ENCODE measurements around the gene OGFOD1. TPM values are rescaled to one million over a fixed set of nuclear protein-coding genes. Genes with fewer than 3 reads are reported as not detected.
A peak's percentile ranks its signal among the peaks of the same experiment; 100 is the strongest.

Gene OGFOD1
- total RNA-seq, 1 experiment from 2014 or later = 68.5 TPM

DNA sequence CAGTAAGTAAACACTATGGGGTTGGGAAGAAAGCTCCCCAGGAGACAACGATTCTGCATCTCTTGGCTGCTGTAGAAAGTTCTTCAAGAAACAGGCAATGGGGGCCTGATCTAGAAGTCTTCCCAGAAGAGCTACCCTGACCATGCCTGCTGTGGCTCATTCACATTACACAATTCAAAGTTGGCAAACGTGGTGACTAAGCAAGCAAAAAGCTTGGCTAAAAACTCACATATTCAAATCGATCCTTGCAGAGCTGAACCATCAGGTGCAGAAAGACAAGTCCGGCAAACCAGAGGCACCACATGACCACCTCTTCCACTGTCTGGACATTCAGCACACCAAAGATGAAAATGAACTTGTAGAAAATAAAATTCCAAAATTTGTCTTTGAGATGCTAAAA, 42.2 kb upstream of the OGFOD1 start:
- TF ChIP-seq, protein P1, sequence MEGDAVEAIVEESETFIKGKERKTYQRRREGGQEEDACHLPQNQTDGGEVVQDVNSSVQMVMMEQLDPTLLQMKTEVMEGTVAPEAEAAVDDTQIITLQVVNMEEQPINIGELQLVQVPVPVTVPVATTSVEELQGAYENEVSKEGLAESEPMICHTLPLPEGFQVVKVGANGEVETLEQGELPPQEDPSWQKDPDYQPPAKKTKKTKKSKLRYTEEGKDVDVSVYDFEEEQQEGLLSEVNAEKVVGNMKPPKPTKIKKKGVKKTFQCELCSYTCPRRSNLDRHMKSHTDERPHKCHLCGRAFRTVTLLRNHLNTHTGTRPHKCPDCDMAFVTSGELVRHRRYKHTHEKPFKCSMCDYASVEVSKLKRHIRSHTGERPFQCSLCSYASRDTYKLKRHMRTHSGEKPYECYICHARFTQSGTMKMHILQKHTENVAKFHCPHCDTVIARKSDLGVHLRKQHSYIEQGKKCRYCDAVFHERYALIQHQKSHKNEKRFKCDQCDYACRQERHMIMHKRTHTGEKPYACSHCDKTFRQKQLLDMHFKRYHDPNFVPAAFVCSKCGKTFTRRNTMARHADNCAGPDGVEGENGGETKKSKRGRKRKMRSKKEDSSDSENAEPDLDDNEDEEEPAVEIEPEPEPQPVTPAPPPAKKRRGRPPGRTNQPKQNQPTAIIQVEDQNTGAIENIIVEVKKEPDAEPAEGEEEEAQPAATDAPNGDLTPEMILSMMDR (IDR thresholded peaks at IDR 0.05; ENCODE audit: unreplicated experiment) = no peak
- H3K27ac Mint-ChIP-seq (ENCODE audit: low read depth, unreplicated experiment) = no peak overlapping the region
- intact Hi-C loops (cut with micrococcal nuclease) = no loop called here
- H3K4me3 Mint-ChIP-seq (ENCODE audit: unreplicated experiment) = no peak overlapping the region
- BruUV-seq (replicated peaks) = no TSS peak
- ChIA-PET CTCF (interaction anchor here (0.9 to 1.1 kb wide), 2 partner anchors 53 to 293 kb away, joined by 3 to 4 read pairs; no protein-coding TSS in a partner anchor), POLR2A (interaction anchor here (1.0 to 2.1 kb wide), 7 partner anchors 12 to 42 kb away, joined by 3 to 13 read pairs (median 5); partner anchors contain the start of genes NUDT21 and OGFOD1)
- DNase-seq (ENCODE audit: unreplicated experiment) = peak; percentile 83
- peaks cover 59% of the 10 kb centered on the region for H3K36me3 Mint-ChIP-seq (ENCODE audit: insufficient read depth, unreplicated experiment)
- H3K27me3 Mint-ChIP-seq (ENCODE audit: insufficient read depth, unreplicated experiment) = no peaks in the 10 kb centered on the region
- H3K4me1 Mint-ChIP-seq (ENCODE audit: insufficient read depth, unreplicated experiment) = peaks cover 20% of the 10 kb centered on the region
- no peaks in the 10 kb centered on the region for H3K9me3 Mint-ChIP-seq (ENCODE audit: unreplicated experiment)

DNA sequence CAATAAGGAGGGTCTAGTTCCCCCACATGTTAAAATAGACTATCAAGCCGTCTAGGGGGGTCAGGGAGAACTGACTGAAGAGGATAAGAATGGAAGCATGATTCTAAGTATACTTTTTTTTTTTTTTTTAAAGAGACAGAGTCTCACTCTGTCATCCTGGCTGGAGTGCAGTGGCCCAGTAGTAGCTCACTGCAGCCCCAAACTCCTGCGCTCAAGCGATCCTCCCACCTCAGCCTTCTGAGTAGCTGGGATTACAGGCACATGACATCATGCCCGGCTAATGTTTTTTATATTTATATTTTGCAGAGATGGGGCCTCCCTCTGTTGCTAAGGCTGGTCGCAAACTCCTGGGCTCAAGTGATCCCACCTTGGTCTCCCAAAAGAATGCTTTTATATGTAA, 40.2 kb upstream of the OGFOD1 start:
- BruUV-seq (replicated peaks) = no TSS peak
- TF ChIP-seq, protein P1 (IDR thresholded peaks at IDR 0.05; ENCODE audit: unreplicated experiment) = no peak
- CTCF ChIA-PET = interaction anchor here (1.4 kb wide), 1 partner anchor 33 kb away, joined by 3 read pairs; no protein-coding TSS in a partner anchor

DNA sequence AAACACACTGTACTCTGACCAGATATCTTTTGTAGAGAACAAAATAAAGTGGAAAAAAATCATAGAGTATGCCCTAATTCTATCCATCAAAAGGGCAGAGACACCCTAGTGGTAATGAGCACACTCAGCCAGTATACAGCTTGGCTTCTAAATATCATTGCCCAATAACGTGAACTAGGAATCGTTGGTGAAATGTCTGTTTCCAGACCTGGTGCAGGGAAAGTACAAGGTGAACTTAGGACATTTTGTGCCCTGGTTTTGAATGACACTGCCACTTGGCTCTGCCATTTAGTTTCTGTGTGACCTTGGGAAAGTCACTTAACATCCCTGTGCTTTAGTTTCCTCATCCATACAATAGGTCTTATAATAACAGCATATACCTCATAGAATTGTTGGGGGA, 39.7 kb upstream of the OGFOD1 start:
- TF ChIP-seq, protein P1 (IDR thresholded peaks at IDR 0.05; ENCODE audit: unreplicated experiment) = no peak
- H3K27ac Mint-ChIP-seq (ENCODE audit: low read depth, unreplicated experiment) = no peak overlapping the region
- intact Hi-C loops (cut with micrococcal nuclease) = no loop called here
- no peak for DNase-seq (ENCODE audit: unreplicated experiment)
- no peaks in the 10 kb centered on the region for H3K27me3 Mint-ChIP-seq (ENCODE audit: insufficient read depth, unreplicated experiment)
- H3K9me3 Mint-ChIP-seq (ENCODE audit: unreplicated experiment) = no peaks in the 10 kb centered on the region
- peaks cover 34% of the 10 kb centered on the region for H3K36me3 Mint-ChIP-seq (ENCODE audit: insufficient read depth, unreplicated experiment)
- ChIA-PET POLR2A (interaction anchor here (0.6 to 1.3 kb wide), 4 partner anchors 12 to 290 kb away, joined by 3 read pairs; partner anchors contain the start of gene MT1E), CTCF (interaction anchor here (1.4 kb wide), 1 partner anchor 33 kb away, joined by 3 read pairs; no protein-coding TSS in a partner anchor)
- BruUV-seq (replicated peaks) = TSS peak; percentile 5
- H3K4me3 Mint-ChIP-seq (ENCODE audit: unreplicated experiment) = no peak overlapping the region
- H3K4me1 Mint-ChIP-seq (ENCODE audit: insufficient read depth, unreplicated experiment) = peaks cover 20% of the 10 kb centered on the region

More for the DNA sequence above, 40.2 kb upstream of the OGFOD1 start:
- intact Hi-C loops (cut with micrococcal nuclease) = no loop called here
- Mint-ChIP-seq H3K9me3 (ENCODE audit: unreplicated experiment) (no peaks in the 10 kb centered on the region), H3K4me1 (ENCODE audit: insufficient read depth, unreplicated experiment) (peaks cover 20% of the 10 kb centered on the region), H3K27ac (ENCODE audit: low read depth, unreplicated experiment) (no peak overlapping the region), H3K36me3 (ENCODE audit: insufficient read depth, unreplicated experiment) (peaks cover 39% of the 10 kb centered on the region), H3K4me3 (ENCODE audit: unreplicated experiment) (no peak overlapping the region), H3K27me3 (ENCODE audit: insufficient read depth, unreplicated experiment) (no peaks in the 10 kb centered on the region)
- DNase-seq (ENCODE audit: unreplicated experiment) = no peak
- POLR2A ChIA-PET = interaction anchor here (0.6 kb wide), 1 partner anchor 759 kb away, joined by 3 read pairs; no protein-coding TSS in a partner anchor

DNA sequence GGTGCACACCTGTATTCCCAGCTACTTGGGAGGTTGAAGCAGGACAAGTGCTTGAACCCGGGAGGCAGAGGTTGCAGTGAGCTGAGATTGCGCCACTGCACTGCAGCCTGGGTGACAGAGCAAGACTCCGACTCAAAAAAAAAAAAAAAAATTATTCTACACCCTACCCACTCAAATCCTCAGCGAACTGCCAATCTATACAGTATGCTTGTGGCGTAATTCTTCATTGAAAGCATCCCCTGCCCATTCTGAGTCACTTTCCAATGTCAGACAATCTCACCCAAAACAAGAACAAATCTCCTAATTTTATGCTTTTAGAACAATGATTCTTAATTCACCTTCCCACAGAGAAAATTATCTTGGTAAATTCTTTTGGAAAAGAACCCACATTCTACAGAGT, 38.0 kb upstream of the OGFOD1 start:
- intact Hi-C loops (cut with micrococcal nuclease) = no loop called here
- peaks cover 22% of the 10 kb centered on the region for H3K36me3 Mint-ChIP-seq (ENCODE audit: insufficient read depth, unreplicated experiment)
- TSS peak; percentile 18 for BruUV-seq (replicated peaks)
- H3K4me1 Mint-ChIP-seq (ENCODE audit: insufficient read depth, unreplicated experiment) = peaks cover 18% of the 10 kb centered on the region
- TF ChIP-seq, protein P1 (IDR thresholded peaks at IDR 0.05; ENCODE audit: unreplicated experiment) = no peak
- POLR2A ChIA-PET = interaction anchor here (0.8 kb wide), 1 partner anchor 855 kb away, joined by 3 read pairs; no protein-coding TSS in a partner anchor
- no peak overlapping the region for H3K27ac Mint-ChIP-seq (ENCODE audit: low read depth, unreplicated experiment)
- CTCF ChIA-PET = no interaction called here
- peak; percentile 37 for DNase-seq (ENCODE audit: unreplicated experiment)
- H3K4me3 Mint-ChIP-seq (ENCODE audit: unreplicated experiment) = no peak overlapping the region
- no peaks in the 10 kb centered on the region for H3K9me3 Mint-ChIP-seq (ENCODE audit: unreplicated experiment)
- H3K27me3 Mint-ChIP-seq (ENCODE audit: insufficient read depth, unreplicated experiment) = no peaks in the 10 kb centered on the region
